SW 1271 (cell line): Measurements from ENCODE around the gene ATF4.
A peak's percentile ranks its signal among the peaks of the same experiment; 100 is the strongest.
"Not testable (repeated sequence)": the region's sequence is repeated elsewhere in the genome, so short reads cannot be mapped to it uniquely, and the experiment has no call there.

Experiments used
- DNase-seq, 2 experiments: peaks; one replicate each; lab custom pipeline; 2025; lab: John Stamatoyannopoulos, UW

ATF4 gene

DNA sequence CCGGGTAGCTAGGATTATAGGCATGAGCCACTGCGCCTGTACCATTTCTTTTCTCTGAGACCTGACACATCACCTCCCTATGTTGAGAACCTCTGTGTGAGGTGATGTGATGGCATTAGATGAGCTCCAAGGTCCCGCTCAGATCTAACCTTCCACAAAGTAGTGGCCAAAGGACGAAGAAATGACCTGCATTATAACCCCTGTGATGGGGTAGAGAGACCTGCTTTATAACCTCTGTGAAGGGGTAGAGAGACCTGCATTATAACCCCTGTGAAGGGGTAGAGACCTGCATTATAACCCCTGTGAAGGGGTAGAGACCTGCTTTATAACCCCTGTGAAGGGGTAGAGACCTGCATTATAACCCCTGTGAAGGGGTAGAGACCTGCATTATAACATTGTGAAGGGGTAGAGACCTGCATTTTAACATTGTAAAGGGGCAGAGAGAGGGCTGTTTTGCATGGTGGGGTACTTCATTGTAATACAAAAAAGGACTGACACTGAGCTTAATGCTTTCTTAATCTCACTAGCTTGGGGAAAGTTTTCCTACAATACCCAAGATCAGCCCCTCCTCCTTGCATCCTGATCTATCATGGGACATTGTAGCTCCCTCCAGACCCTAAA is 9.7 kb upstream of the ATF4 start:
- no peak for DNase-seq

DNA sequence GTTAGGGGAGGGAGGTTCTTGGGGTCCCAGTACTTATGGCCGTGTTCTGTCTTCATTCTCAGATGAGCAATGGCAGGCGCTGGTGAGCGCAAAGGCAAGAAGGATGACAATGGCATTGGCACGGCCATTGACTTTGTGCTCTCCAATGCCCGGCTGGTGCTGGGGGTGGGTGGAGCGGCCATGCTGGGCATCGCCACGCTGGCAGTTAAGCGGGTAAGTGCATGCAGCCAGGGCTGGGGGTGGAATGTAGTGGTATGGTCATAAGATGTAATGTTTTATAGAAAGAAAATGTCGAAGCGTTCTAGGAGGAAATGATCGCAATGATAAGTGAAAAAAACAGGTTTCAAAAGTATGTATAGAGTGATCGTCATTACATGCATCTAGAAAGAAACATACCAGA is 9.1 kb upstream of the ATF4 start:
- DNase-seq = no peak

DNA sequence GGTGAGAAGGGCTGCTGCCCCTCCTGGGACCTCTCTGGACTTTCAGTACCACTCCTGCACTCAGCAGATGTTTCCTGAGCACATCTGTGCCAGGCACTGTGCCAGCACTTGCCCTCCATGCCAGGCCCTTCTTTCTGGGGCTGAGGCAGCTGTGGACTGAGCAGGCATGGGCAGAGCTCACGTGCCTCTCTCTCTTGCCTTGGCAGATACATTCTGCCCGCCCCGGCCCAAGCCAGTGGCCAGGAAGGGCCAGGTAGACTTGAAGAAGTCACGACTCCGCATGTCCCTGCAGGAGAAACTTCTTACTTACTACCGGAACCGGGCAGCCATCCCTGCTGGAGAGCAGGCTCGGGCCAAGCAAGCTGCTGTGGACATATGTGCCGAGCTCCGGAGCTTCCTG is 8.3 kb upstream of the ATF4 start:
- no peak for DNase-seq

DNA sequence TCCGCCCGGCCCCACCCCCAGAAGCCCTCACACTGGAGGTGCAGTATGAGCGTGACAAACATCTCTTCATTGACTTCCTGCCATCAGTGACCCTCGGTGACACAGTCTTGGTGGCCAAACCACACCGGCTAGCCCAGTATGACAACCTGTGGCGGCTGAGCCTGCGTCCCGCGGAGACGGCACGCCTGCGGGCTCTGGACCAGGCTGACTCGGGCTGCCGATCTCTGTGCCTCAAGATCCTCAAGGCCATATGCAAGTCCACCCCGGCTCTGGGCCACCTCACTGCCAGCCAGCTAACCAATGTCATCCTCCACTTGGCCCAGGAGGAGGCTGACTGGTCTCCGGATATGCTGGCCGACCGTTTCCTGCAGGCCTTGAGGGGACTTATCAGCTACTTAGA is 6.6 kb upstream of the ATF4 start:
- DNase-seq = no peak

DNA sequence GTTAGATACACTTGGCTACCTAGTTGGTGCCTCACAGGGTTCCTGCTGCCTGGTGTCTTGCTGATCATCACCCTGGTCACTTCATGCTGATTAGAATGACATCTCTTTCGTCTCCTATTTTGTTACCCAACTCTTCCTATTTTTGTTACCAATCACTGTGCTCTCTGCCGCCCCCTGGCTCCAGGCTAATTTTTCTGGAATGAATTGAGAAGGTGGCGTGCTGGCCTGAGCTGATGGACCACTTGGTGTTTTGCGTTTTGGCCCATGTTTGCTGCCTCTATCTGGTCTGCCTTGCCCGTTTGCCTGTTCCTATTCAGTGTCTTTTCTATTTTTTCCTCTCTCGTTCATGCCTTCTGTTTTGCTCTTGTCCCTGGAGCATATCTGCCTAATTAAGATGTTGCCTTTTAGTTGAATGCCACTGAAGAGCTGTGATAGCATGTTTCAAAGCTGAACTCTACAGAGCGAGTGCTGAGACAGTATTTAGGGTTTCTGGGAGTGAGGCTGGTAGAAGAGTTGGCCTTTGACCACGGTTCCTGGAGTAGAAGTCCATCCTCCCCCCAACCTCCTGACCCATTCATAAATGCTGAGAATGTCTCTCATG is 5.9 kb upstream of the ATF4 start:
- DNase-seq = peak in 1 of 2 experiments; percentile 23

DNA sequence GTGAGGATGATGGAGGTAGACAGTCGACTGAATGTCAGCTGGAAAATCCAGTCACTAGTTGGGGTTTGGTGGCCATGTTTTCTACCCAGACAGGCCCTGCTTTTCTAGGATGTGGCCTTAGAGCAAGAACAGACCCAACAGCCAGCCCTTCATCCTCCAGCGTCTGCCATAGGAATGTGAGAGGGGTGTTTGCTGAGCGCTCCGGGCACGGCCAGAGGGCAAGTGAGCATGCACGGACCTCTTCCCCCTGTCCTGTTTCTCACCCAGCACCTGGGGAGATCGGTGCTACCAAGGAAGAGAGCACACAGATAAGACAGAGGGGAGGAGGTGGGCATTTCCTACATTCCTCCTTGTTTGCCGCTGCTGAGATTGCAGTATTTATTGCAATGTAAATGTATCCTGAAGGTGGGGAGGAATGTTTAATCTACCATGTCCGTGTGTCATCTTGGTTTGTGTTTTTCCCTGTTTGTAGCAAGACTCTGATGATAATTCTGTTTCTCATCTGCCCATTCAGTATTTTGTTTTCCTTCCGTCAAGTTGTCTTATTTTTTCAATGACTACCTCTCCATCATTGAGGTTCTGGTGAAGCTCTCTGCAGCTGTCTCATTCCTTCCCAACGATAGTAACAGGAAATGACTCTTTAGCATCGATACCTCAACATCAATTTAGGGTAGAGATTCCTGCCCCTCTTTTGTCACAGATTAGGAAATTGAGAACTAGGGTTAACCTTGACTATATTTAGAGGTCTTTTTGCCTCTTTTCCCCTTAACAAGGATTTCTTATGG is 4.9 kb upstream of the ATF4 start:
- no peak for DNase-seq

DNA sequence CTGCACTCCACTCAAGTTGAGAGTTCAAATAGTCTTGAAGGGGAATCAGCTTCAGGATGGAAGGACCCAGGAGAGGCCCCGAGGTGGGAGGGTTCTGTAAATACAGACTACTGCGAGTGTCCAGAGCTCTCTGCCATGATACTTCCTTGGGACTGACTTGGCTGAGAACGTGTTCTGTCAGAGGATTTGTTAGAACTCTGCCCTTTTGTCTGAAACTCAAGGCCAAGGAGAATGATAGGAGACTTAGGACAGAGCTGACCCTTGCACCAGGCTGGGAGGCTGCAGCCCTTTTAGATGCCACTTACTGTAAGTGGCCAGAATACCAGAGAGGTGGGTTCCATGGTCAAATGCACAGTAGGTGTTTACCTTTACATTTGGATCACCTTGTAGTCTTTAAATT is 2.9 kb upstream of the ATF4 start:
- no peak for DNase-seq

DNA sequence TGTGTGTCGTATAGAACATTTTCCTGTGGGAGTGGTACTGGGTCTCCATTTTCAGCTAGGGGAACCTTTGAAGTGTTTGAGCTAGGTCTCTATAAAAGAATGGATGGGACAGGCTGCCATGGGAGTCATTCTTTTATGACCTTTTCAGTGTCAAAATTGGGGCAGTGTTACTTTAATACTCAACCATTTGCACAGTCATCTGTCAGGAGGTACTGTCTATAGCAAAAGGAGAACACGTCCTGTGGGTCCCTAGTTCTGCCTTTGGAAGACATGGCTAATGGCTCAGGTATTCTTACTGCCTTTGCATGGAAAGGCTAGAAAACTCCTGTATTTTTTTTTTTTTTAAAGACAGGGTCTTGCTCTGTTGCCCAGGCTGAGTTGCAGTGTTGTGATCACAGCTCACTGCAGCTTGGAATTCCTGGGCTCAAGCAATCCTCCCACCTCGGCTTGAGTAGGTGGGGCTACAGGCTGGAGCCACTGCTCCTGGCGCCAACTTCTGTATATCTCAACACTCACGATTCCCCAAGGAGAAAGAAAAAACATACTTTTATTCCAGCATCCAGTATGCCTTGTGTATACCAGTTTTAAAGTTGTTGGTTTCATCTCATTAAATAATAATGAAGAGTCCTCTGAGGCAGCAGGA is 2.1 kb upstream of the ATF4 start:
- DNase-seq = no peak

DNA sequence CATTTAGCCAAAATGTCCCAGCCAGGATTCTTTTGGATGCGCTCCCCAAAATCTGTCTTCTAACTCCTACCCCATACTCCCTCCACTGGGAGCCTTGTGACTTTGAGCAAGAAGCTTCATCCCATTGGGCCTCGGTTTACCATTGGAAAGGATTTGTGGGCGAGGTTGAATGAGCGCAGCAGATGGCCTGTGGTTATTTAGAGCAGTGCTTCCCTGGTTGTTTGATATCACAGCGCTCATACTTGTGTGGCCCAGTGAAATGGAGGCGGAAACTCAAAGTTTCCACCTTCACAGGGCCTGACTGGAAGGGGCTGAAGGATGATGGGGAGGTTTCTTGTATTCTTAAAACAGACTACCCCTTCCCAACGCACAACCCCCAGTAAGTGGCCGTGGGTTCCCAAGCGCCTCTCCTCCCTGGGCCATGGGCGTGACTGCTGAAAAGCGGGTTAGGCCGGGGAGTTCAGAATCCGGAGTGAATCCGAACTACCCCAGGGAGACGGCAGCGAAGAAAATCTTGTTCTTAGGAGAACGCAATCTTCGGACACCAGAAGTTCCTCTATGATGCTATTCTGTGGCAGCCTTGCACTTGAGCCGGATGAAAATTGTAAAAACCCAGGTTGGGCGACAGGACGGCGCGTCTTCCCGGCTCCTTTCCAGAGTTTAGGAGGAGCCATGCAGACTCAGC is 1.2 kb upstream of the ATF4 start:
- DNase-seq = peak in 1 of 2 experiments; percentile 40

DNA sequence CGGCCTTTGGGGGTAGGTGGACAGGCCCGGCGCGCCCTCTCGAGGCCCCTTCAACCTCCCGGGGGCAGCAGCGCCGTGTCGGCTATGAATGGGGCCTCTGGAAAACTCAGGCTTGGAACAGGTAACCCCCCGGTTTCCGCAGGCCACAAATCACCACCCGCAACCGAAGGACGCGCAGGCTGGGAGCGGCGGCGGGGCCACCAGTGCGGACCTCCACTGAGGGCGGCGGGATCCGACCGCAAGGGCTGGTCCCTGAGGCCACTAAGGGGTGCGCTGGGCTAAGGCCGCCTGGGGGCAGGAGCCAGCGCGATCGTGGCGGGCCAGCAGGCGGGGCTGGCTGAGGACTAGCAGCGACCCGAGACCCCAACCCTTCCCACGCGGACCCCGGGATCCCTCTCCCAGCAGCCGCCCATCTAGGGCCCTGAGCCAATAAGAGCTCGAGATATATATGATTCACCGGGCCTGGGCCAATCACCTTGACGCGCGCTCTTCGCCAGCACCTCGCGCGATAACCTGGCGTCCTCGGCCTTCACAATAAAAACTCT is 609 bp upstream of the ATF4 start:
- peak; percentile 91 to 96 for DNase-seq

DNA sequence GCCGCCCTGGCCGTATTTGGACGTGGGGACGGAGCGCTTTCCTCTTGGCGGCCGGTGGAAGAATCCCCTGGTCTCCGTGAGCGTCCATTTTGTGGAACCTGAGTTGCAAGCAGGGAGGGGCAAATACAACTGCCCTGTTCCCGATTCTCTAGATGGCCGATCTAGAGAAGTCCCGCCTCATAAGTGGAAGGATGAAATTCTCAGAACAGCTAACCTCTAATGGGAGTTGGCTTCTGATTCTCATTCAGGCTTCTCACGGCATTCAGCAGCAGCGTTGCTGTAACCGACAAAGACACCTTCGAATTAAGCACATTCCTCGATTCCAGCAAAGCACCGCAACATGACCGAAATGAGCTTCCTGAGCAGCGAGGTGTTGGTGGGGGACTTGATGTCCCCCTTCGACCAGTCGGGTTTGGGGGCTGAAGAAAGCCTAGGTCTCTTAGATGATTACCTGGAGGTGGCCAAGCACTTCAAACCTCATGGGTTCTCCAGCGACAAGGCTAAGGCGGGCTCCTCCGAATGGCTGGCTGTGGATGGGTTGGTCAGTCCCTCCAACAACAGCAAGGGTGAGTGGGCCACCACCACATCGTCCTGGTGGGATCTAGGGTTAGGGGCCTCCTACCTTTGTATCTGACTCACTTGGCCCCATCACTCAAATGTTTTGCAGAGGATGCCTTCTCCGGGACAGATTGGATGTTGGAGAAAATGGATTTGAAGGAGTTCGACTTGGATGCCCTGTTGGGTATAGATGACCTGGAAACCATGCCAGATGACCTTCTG is 934 bp downstream of the ATF4 start:
- DNase-seq = peak in 1 of 2 experiments; percentile 64

DNA sequence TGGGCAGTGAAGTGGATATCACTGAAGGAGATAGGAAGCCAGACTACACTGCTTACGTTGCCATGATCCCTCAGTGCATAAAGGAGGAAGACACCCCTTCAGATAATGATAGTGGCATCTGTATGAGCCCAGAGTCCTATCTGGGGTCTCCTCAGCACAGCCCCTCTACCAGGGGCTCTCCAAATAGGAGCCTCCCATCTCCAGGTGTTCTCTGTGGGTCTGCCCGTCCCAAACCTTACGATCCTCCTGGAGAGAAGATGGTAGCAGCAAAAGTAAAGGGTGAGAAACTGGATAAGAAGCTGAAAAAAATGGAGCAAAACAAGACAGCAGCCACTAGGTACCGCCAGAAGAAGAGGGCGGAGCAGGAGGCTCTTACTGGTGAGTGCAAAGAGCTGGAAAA is 1.7 kb downstream of the ATF4 start:
- not testable (repeated sequence) for DNase-seq

DNA sequence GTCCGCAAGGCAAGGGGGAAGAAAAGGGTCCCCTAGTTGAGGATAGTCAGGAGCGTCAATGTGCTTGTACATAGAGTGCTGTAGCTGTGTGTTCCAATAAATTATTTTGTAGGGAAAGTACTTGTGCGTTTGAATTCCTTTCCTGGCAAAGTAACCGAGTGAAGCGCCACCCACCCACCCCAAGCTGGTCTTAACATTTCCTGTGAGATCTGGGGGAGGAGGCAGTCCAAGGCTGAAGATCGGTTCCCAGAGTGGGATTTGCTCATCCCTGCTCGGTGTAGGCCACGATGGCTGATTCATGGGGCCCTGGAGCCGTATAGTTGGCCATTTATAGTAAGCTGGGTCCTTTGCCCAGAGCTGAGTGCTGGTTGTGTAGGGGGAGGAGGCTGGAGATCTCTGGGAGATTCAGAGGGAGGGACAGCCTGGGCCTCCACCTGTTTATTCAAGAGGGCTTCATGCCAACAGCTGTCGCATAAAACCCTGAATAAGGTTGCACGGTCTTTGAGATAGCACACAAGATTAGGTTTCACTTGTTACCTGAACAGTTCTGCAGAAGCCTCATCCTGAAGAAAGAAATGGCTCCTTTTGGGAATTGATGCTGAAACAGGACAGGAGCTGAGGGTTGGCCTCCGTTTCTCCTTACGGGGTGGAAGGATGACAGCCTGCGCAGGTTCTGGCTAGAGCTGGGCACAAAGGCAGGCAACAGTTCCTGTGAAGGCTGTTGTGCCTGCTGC is 2.4 kb downstream of the ATF4 start:
- DNase-seq = peak in 1 of 2 experiments; percentile 46

DNA sequence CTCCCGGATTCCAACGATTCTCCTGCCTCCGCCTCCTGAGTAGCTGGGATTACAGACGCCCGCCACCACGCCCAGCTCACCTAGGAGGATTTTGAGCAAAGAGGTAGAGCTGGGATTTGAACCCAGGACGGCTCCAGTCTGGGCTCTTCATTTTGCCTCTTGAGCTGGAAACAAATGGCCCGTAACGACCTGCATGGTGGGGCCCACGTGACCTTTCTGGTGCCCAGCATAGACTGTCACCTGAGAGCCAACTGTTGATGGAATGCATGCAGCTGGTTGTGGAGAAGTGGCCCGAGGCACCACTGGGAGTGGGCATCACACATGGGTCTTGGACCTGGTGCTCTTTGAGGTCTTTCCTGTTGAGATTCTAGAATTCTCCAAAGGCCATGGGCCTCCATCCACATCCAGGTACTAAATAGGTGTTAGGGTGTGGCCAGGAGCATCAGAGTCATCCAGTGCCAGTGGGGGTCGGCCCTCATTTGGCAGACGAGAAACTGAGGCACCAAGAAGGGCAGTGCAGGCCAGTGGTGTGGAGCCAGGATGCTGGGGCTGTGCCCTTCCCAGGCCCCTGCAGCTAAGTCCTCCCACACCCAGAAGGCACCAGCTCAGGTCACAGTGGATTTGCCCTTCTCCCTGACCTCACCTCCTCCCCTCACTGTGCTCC is 3.9 kb downstream of the ATF4 start:
- no peak for DNase-seq

DNA sequence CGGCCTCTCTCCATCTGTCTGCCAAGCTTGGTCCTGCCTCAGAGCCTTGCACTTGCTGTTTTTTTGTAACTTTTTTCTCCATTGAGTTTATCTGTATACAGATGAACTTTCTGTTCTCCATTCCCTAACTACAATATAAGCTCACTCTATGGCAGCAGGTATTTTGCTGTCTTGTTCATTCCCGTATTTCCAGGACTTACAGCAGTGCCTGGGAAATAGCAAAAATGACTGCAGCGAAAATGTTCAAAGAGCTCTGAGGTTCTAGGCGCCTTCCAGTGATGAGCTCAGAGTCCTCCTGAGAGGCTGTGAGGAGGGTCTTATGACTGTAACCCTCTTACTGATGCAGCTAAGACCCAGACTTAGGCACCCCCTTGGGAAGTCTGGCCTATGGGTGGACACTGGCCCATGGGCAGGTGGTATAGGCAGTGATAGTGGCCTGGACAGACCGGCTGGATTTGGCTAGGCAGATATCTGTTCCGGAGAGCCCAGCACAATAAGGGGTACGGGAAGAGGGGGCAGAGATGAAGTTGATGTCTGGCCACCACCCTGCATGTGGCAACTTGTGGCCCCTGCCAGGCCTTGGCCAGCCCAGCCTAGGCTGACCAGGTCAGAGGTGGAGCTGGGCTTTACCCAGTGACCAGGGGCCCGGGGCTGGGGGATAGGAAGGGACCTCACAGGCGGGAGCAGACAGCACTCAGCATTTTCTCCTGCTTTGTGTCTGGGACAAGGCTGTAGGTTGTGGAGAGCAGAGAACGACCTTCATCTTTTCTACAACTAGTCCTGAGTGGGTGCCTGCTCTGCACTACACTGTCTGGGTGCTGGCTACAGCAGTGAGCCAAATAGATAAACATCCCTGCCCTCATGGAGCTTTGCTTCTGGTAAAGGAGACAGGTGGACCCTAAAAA is 4.6 kb downstream of the ATF4 start:
- no peak for DNase-seq

DNA sequence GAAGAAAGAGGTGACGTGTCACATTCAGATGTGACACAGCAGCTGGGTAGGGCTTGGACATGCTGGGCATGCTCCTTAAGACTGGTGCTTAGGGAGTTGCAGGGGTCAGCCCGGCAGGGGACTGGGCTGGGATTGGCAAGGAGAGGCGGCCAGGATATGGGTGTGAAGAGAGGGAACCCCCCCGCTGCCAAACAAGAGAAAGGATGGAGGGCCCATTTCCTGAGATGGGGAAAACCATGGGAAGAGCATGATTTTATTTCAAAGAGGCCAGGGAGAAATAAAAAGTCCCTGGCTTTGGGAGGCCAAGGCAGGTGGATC is 5.3 kb downstream of the ATF4 start:
- no peak for DNase-seq

DNA sequence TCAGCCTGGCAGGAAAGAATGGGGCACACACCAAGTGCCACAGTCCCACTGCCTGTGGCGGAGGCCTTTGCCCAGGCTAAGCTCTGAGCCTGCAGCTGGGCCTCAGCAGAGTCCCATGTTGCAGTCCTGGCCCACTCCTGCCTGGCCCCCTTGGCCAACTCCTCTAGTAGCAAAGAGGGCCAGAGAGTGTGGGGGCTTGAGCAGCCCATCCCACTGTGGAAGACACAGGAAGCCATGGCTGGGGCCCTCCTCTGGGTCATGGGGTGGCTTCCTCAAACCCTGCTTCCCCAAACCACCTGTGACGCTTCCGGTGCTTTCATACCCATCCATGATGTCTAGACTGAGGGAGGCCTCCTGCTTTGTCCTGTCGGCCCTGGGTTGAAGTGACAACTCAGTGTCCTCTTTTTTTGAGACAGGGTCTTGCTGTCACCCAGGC is 6.4 kb downstream of the ATF4 start:
- DNase-seq = no peak

DNA sequence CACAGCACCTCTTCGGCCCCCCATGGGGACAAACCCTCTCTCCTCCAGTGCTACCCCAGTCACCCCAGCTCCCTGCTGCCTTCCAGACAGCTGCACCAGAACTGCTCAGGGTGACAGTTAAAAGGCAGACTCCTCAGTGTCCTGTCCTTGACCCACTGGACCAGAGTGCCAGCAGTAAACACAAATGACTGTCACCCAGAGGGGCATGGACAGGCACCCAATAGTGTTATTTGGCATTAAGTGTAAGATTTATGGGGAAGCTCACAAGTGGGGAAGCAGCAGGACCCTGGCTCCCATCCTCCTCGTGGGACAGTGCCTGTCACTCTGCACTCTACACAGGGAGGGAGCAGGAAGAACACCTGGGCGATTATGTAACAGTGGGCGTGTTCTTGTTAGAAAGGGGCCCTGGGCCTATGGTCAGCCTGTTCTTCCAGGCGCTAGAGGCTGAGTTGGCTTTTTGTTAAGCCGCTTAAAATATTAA is 7.2 kb downstream of the ATF4 start:
- no peak for DNase-seq
